HG03196 (cell line): ENCODE data around the gene EEFSEC.

Experiments used
- ATAC-seq: cut with Tn5 transposase; IDR thresholded peaks from one replicate; pipeline ENCODE4 v1.9.1; 2021; ENCODE audit not compliant: unreplicated experiment

Gene EEFSEC

GRCh38 chr3:128240232-128240631 lies 87.0 kb downstream of the EEFSEC start:
- ATAC-seq: no peak

- ATAC-seq: no peak
These were observed 88.5 kb downstream of the EEFSEC start for GRCh38 chr3:128241741-128242140.

GRCh38 chr3:128242818-128243601 lies 89.7 kb downstream of the EEFSEC start:
- ATAC-seq: no peak

- no peak for ATAC-seq
These were observed 90.6 kb downstream of the EEFSEC start for GRCh38 chr3:128243602-128244504.

- no peak for ATAC-seq
These were observed 92.2 kb downstream of the EEFSEC start for GRCh38 chr3:128245460-128245859.

- no peak for ATAC-seq
These were observed 94.6 kb downstream of the EEFSEC start for GRCh38 chr3:128247666-128248409.

GRCh38 chr3:128252083-128252482 lies 98.8 kb downstream of the EEFSEC start:
- ATAC-seq: no peak

GRCh38 chr3:128253150-128253549 lies 99.9 kb downstream of the EEFSEC start:
- no peak for ATAC-seq

- no peak for ATAC-seq
These were observed 100.8 kb downstream of the EEFSEC start for GRCh38 chr3:128254066-128254590.

- ATAC-seq: no peak
These were observed 101.7 kb downstream of the EEFSEC start for GRCh38 chr3:128254967-128255366.

GRCh38 chr3:128256131-128256530 lies 102.8 kb downstream of the EEFSEC start:
- no peak for ATAC-seq

GRCh38 chr3:128257632-128258031 lies 104.4 kb downstream of the EEFSEC start:
- ATAC-seq: no peak

- no peak for ATAC-seq
These were observed 107.0 kb downstream of the EEFSEC start for GRCh38 chr3:128260275-128260674.

- ATAC-seq: no peak
These were observed 109.2 kb downstream of the EEFSEC start for GRCh38 chr3:128262457-128262856.

- no peak for ATAC-seq
These were observed 109.8 kb downstream of the EEFSEC start for GRCh38 chr3:128263118-128263517.

GRCh38 chr3:128263946-128264345 lies 110.7 kb downstream of the EEFSEC start:
- ATAC-seq: no peak

- no peak for ATAC-seq
These were observed 113.2 kb downstream of the EEFSEC start for GRCh38 chr3:128266453-128266852.

- no peak for ATAC-seq
These were observed 114.3 kb downstream of the EEFSEC start for GRCh38 chr3:128267541-128267940.

- no peak for ATAC-seq
These were observed 115.9 kb downstream of the EEFSEC start for GRCh38 chr3:128269006-128269775.

- ATAC-seq: no peak
These were observed 116.5 kb downstream of the EEFSEC start for GRCh38 chr3:128269796-128270195.
